GF-D8 (cell line): ENCODE results near the gene RNF220.

ENCODE experiments used
- DNase-seq: peaks from one replicate; lab custom pipeline; 2025; lab: John Stamatoyannopoulos, UW

RNF220 gene

GRCh38 chr1:44407430-44408211, 2.6 kb downstream of the RNF220 start:
- DNase-seq, result no peak

DNA sequence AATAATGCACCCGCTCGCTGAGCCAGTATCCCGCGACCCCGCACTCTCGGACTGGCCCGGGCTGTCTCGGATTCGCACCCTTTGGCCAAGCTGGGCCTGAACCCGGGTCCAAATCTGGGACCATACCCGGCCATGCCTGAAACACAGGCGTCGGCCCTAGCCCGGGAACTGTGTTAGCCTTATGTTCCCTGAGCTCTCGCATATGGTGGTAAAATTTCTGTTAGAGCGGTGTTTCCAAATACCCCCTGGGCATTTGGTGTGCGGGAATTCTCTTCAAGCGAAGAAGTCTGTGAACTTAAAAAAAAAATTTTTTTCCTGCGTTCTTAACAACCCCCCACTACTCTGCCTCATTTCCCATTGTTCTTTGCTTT, 3.1 kb downstream of the RNF220 start:
- DNase-seq, result no peak

DNA sequence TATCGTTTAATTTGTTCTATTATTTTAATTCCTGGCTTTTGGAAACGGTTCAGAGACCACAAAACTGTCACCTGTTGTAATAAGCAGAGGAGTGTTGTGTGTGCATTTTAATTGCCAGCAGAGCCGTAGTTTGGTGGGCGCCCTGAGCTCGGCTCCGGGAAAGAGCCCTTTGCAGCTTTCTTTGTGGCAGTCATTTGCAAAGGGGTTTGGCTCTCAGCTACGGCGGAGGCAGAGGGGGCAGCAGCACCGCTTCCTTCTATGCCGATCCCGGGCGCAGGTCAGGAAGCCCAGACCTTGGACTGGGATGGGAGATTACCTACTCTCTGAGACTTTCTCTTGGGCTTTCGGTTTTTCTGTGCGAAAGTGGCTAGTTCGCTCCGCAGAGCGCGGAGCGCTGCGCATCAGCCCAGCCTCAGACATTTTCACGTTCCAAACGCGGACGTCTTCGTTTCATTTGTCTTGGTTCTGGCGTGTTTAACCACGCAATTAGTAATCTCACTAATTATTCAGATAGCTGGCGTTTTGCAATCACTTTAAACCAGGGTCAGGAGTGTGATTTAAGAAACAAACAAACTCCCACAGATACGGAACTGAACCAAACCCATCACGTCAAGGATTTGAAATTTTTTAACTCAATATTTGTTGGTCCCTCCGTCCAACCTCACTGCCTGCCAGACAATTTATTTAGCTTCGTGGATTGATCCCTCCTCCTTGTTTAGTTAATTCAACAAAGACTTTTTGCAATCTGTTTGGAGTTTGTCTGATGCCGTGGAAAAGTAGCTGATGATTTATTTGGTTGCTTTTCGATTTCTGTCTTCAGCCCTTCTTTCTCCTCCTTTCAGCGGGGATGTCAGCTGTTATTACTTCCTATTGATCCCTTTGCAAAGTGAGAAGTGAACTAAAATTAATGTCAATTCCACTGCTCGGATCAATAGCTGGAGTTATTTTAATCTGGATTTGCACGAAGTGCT, 3.9 kb downstream of the RNF220 start:
- DNase-seq, result no peak

GRCh38 chr1:44409757-44410156, 4.7 kb downstream of the RNF220 start:
- no peak for DNase-seq

GRCh38 chr1:44411861-44412260, 6.8 kb downstream of the RNF220 start:
- DNase-seq, result no peak

- no peak for DNase-seq
These were observed 7.5 kb downstream of the RNF220 start for GRCh38 chr1:44412601-44413000.

- DNase-seq, result no peak
These were observed 8.7 kb downstream of the RNF220 start for GRCh38 chr1:44413740-44414139.

- no peak for DNase-seq
These were observed 10.0 kb downstream of the RNF220 start for GRCh38 chr1:44415013-44415412.

DNA sequence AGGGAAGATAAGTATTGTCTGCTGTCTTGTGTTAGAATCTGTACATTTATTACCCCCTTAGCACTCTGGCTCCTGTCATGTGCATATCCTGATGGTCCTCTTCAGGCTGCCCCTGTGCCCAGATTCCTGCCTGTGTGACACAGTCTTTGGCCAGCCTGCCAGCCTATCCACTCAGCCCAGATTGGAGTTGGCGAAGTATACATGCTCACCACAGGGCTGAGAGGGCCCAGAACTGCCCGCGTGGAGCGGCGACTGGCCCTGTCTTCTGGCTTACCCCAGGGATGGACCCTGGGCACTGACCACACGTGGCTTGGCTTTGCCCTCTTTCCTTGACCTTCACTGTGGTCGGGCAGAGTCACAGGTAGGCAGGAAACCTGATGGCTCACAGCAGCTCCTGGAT, 11.4 kb downstream of the RNF220 start:
- no peak for DNase-seq

- DNase-seq, result peak; percentile 25
These were observed 12.4 kb downstream of the RNF220 start for GRCh38 chr1:44417351-44418021.

- no peak for DNase-seq
These were observed 13.1 kb downstream of the RNF220 start for GRCh38 chr1:44418022-44418673.

- no peak for DNase-seq
These were observed 14.8 kb downstream of the RNF220 start for GRCh38 chr1:44419901-44420300.

DNA sequence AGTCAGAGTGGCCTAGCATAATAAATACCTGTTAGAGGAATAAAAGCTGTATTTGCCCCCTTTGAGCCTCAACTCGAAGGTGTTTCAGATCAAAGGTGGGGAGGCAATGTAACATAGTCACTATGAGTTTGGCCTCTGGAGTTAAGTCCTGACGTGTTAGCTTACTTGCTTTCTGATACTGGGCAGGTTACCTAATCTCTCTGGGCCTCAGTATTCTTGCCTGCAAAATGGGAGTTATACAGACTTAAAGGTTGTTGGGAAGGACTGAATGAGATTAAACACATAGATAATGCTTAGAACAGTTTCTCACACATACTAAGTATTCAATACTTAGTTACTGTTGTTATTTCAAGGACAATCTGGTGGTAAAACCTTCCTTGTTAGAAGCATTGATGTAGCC, 15.5 kb downstream of the RNF220 start:
- DNase-seq, result no peak

DNA sequence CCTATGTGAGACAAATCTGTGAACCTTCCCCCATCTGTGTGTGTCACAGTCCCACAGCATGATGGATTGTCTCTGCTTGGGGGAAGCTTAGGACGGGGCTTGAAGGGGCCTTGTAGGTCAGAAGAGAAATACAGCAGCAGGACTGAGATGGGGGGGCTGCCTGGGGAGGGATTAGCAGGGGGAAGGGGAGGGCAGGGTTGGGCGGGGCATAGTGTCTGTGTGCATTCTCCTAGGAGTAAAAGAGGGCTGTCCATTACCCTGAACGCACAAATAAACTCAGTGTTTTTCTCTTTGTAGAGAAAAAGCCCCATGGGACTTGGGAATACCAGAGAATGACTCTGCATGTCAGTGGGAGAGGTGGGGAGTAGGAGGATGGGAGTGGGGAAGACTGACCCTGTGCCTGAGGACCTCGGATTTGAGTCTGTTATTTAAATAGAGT, 16.4 kb downstream of the RNF220 start:
- DNase-seq, result no peak

GRCh38 chr1:44422161-44422560, 17.1 kb downstream of the RNF220 start:
- DNase-seq, result peak; percentile 25

GRCh38 chr1:44423591-44424537, 18.8 kb downstream of the RNF220 start:
- peak; percentile 55 for DNase-seq

DNA sequence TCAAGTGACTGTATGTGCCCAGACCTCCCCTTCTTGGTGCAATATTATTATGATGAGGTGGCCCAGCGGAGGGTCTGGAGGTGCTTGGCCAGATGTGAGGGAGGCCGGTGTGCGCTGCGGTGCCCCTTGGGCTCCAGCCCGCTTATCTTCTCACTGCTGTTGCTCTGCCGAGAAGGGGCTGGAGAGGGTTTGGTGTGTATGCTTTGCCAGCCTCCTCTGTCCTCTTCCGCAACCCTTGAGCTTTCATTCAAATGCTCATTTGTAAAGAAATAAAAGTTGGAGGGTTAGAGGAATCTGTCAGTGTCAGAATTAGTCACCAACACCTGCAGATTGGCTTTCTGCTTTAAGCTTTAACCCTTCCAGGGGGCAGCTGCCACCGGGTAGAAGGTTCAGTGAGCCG, 19.7 kb downstream of the RNF220 start:
- DNase-seq, result no peak

- no peak for DNase-seq
These were observed 20.5 kb downstream of the RNF220 start for GRCh38 chr1:44425341-44426082.

- no peak for DNase-seq
These were observed 26.8 kb downstream of the RNF220 start for GRCh38 chr1:44431861-44432260.

- DNase-seq, result peak; percentile 52
These were observed 28.2 kb downstream of the RNF220 start for GRCh38 chr1:44433209-44433608.
